Measurements from ENCODE around the gene SMURF1.

DNA sequence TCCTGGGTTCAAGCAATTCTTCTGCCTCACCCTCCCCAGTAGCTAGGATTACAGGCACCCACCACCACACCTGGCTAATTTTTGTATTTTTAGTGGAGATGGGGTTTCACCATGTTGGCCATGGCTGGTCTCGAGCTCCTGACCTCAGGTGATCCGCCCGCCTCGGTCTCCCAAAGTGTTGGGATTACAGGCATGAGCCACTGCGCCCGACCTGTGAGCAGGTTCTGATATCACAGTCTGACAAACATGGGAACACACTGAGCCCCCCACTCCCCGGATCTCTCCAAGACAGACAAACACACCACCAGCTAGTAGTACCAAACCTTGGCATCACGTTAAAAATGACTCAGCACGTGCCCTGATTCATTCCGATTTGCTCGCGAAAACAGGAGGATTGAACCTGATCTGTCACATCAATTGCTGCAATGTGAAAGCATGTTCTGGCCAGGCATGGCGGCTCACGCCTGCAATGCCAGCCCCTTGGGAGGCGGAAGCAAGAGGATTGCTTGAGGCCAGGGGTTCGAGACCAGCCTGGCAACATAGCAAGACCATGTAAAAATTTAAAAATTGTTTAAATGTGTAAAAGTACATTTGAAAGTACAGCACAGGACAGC, 106.5 kb downstream of the SMURF1 start:
- TF ChIP-seq EZH2 (IDR thresholded peaks at IDR 0.05; ENCODE audit: insufficient read depth, poor library complexity, severe bottlenecking) (no peak), EZH2phosphoT487 (IDR thresholded peaks at IDR 0.05; ENCODE audit: insufficient read depth, low read depth) (no peak)

All from GM23248 (cell line).